SK-N-SH (cell line): ENCODE data around the gene WIPF3. TPM values are rescaled to one million over a fixed set of nuclear protein-coding genes. Genes with fewer than 3 reads are reported as not detected.

ENCODE experiments used
- CTCF ChIA-PET: fragments of 300-600, 350-600 bp; formaldehyde crosslinking; extraction: SDS; loops from one replicate; lab custom pipeline; 2021; lab: Yijun Ruan, JAX
- POLR2A ChIA-PET: fragments of 350-600 bp; sonication (Branson Sonifier 250); formaldehyde crosslinking; extraction: SDS; loops from one replicate; lab custom pipeline; 2020; ENCODE audit warnings: antibody characterized with exemption, inconsistent platforms; lab: Yijun Ruan, JAX
- DNase-seq: peaks from one replicate; pipeline ENCODE4 v3.0.0; 2012
- H2AFZ ChIP-seq: fragments of 200-600 bp; sonication (generic); 2 replicates; pipeline ENCODE4 v1.8.1; 2016; ENCODE audit warnings: antibody characterized with exemption, mild to moderate bottlenecking, low read depth
- H3F3A ChIP-seq: fragments of 200-600 bp; sonication (generic); replicated peaks from 2 replicates; pipeline ENCODE3; 2016; ENCODE audit warnings: antibody characterized with exemption, mild to moderate bottlenecking; ENCODE audit not compliant: insufficient read depth
- H3K27ac ChIP-seq, 2 experiments: fragments of 200-500 bp in 1 of 2; fragments of 200-600 bp in 1 of 2; sonication (Bioruptor generic) in 1 of 2; sonication (generic), shearing (Covaris generic) in 1 of 2; 2 replicates each; pipeline versions ENCODE4 v1.5.1 to v1.6.1; 2014 to 2016; ENCODE audit warnings: low read depth in 2 of 2, inconsistent platforms in 1 of 2, low read length in 1 of 2, mild to moderate bottlenecking in 1 of 2, mixed read lengths in 1 of 2
- H3K27me3 ChIP-seq: fragments of 200-600 bp; sonication (generic), shearing (Covaris generic); 2 replicates; pipeline ENCODE4 v1.6.1; 2016; ENCODE audit warnings: mixed run types; ENCODE audit not compliant: insufficient read depth
- H3K36me3 ChIP-seq, 2 experiments: fragments of 200-500 bp in 1 of 2; fragments of 200-600 bp in 1 of 2; sonication (Bioruptor generic) in 1 of 2; sonication (generic) in 1 of 2; replicated peaks in 1 of 2; 2 replicates each; pipeline versions ENCODE3 to v1.5.1; 2014 to 2016; ENCODE audit warnings: low read length in 1 of 2, mild to moderate bottlenecking in 1 of 2; ENCODE audit not compliant: insufficient read depth in 2 of 2, control insufficient read depth in 1 of 2
- H3K4me1 ChIP-seq, 2 experiments: fragments of 200-500 bp in 1 of 2; fragments of 200-600 bp in 1 of 2; sonication (Bioruptor generic) in 1 of 2; sonication (generic), shearing (Covaris generic) in 1 of 2; 2 replicates each; pipeline versions ENCODE4 v1.5.1 to v1.6.1; 2014 to 2016; ENCODE audit warnings: low read depth in 1 of 2, low read length in 1 of 2, mixed run types in 1 of 2; ENCODE audit not compliant: insufficient read depth in 2 of 2, control insufficient read depth in 1 of 2
- H3K4me2 ChIP-seq: fragments of 200-600 bp; sonication (generic), shearing (Covaris generic); 2 replicates; pipeline ENCODE4 v1.6.1; 2017; ENCODE audit warnings: mixed run types
- H3K4me3 ChIP-seq, 2 experiments: fragments of 200-500 bp in 1 of 2; fragments of 200-600 bp in 1 of 2; sonication (Bioruptor generic) in 1 of 2; sonication (generic), shearing (Covaris generic) in 1 of 2; 2 replicates each; pipeline versions ENCODE4 v1.5.1 to v1.8.1; 2014 to 2016; ENCODE audit warnings: low read depth in 2 of 2, inconsistent platforms in 1 of 2, low read length in 1 of 2, mild to moderate bottlenecking in 1 of 2, mixed read lengths in 1 of 2, moderate library complexity in 1 of 2
- H3K79me2 ChIP-seq: fragments of 200-600 bp; sonication (generic); 2 replicates; pipeline ENCODE4 v1.8.1; 2017; ENCODE audit warnings: mild to moderate bottlenecking; ENCODE audit not compliant: insufficient read depth
- H3K9ac ChIP-seq: fragments of 200-600 bp; sonication (generic); 2 replicates; pipeline ENCODE4 v1.6.1; 2017; ENCODE audit warnings: mixed run types
- H3K9me2 ChIP-seq: fragments of 200-600 bp; sonication (generic); 2 replicates; pipeline ENCODE4 v1.6.1; 2017; ENCODE audit warnings: mixed run types
- H3K9me3 ChIP-seq: fragments of 200-600 bp; sonication (generic); 2 replicates; pipeline ENCODE4 v1.6.1; 2017; ENCODE audit warnings: mixed run types, mild to moderate bottlenecking, moderate library complexity
- H4K20me1 ChIP-seq: fragments of 200-600 bp; sonication (generic); 2 replicates; pipeline ENCODE4 v1.6.1; 2017; ENCODE audit warnings: mild to moderate bottlenecking, mixed run types; ENCODE audit not compliant: insufficient read depth
- EZH2phosphoT487 ChIP-seq: fragments of 200-600 bp; sonication (generic); IDR thresholded peaks from 2 replicates; pipeline ENCODE4 v1.6.1; 2017; ENCODE audit warnings: low read depth, mixed run types, mild to moderate bottlenecking, antibody characterized with exemption, moderate library complexity, borderline replicate concordance
- GABPA ChIP-seq: IDR thresholded peaks from 2 replicates; pipeline ENCODE4 v1.4.0; 2012; ENCODE audit warnings: low read depth, mild to moderate bottlenecking
- GATA2 ChIP-seq: sonication (generic); formaldehyde crosslinking; IDR thresholded peaks from 2 replicates; pipeline ENCODE4 v1.5.0; 2020; ENCODE audit warnings: mild to moderate bottlenecking, missing genetic modification reagents
- POLR2AphosphoS5 ChIP-seq: IDR thresholded peaks from 2 replicates; pipeline ENCODE4 v1.6.1; 2012; ENCODE audit warnings: low read depth, low read length
- RXRA ChIP-seq: IDR thresholded peaks from 2 replicates; pipeline ENCODE4 v1.4.0; 2012; ENCODE audit warnings: low read depth, mild to moderate bottlenecking, borderline replicate concordance
- TAF1 ChIP-seq: IDR thresholded peaks from 2 replicates; pipeline ENCODE4 v1.6.1; 2012; ENCODE audit warnings: low read depth, mild to moderate bottlenecking, low read length, moderate library complexity, borderline replicate concordance
- YY1 ChIP-seq: IDR thresholded peaks from 2 replicates; pipeline ENCODE4 v1.4.0; 2012; ENCODE audit warnings: low read depth, mild to moderate bottlenecking
- WGBS: methylation state at CpG from one replicate; pipeline ENCODE4 v1.1.6; 2017; ENCODE audit warnings: low lambda C conversion rate; 5-methylcytosine and 5-hydroxymethylcytosine counted together
- polyA plus RNA-seq, 3 experiments: library from polyadenylated mRNA; depleted of rRNA; stranded (reverse); fragments of >200 nt; gene quantifications; 2 replicates each; pipeline ENCODE4 v1.2.3, GENCODE V29; 2012
- TF ChIP-seq, protein P1 (sequence below): IDR thresholded peaks from 2 replicates; pipeline ENCODE4 v1.4.0; 2012; ENCODE audit warnings: low read depth, borderline replicate concordance
- TF ChIP-seq, protein P2 (sequence below): IDR thresholded peaks from 2 replicates; pipeline ENCODE4 v1.4.0; 2012; ENCODE audit warnings: low read depth, borderline replicate concordance

Gene WIPF3
- polyA plus RNA-seq, 1 of the 3 experiments (the other 2 are of a cell fraction), result 0.02 TPM

- Histone ChIP-seq H3K9me2 (0 out of 2 replicates have a peak, but pooled peaks cover 4% of the 10 kb centered on the region), H2AFZ (no peak overlapping the region), H3K4me2 (no peak overlapping the region), H3K4me1 (no peaks in the 10 kb centered on the region), H3K9ac (no peak overlapping the region), H3K27ac (no peak overlapping the region), H3K79me2 (no peaks in the 10 kb centered on the region), H3K27me3 (peaks cover 11% of the 10 kb centered on the region), H4K20me1 (no peaks in the 10 kb centered on the region), H3K36me3 (no peaks in the 10 kb centered on the region), H3F3A (no peaks in the 10 kb centered on the region), H3K9me3 (no peaks in the 10 kb centered on the region), H3K4me3 (no peak overlapping the region)
- 83% methylated on average over 6 of the region's 6 CpGs for WGBS
- no peak for DNase-seq
- TF ChIP-seq GABPA (no peak), POLR2AphosphoS5 (no peak), RXRA (no peak), TAF1 (no peak), EZH2phosphoT487 (no peak), GATA2 (CRISPR knock-in tag) (no peak)
- TF ChIP-seq, protein P1, sequence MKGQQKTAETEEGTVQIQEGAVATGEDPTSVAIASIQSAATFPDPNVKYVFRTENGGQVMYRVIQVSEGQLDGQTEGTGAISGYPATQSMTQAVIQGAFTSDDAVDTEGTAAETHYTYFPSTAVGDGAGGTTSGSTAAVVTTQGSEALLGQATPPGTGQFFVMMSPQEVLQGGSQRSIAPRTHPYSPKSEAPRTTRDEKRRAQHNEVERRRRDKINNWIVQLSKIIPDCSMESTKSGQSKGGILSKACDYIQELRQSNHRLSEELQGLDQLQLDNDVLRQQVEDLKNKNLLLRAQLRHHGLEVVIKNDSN, result no peak
- ChIA-PET CTCF (interaction anchor here (1.0 to 1.5 kb wide), 2 partner anchors 60 to 270 kb away, joined by 3 read pairs; no protein-coding TSS in a partner anchor), POLR2A (no interaction called here)
These were observed 12.0 kb downstream of the WIPF3 start for GRCh38 chr7:29818308-29818707.

DNA sequence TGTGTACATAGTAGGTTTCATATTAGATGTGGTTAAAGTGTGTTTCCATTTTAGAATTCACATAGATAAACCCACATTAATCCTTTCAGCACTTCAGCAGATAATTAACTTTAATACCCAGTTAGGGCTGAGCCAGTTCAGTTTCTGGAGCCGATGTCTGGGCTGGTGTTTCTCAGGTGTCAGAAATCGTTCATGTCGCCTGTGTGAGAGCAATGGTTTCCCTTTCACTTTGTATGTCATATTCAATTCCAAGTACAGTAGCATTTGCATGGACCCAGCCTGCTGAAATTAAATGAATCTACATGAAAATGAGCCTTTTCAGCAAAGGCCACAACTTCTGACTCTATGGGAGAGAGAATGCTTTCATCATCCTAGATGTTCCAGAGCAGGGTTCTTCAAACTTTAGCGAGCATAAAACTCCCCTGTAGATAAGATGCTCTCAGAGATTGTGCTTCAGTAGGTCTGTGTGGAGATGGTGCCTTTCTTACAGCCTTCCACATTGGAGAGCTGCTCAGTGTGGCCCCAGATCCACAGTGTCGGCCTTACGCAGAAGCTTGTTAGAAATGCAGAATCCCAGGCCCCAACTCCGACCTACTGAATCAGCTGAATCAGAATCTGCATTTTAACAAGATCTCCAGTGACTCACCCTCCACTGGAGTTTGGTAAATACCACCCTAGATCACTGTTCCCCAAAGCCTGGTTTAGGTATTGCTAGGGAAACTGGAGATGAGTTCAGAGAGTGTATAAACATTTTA is 19.6 kb downstream of the WIPF3 start:
- Histone ChIP-seq H3K36me3 (no peaks in the 10 kb centered on the region), H3K4me1 (peaks cover 0 to 4% of the 10 kb centered on the region in 2 experiments; a peak in 1 of 4 replicates), H3K9me2 (no peaks in the 10 kb centered on the region), H3K4me3 (no peak overlapping the region), H3F3A (no peaks in the 10 kb centered on the region), H3K9me3 (no peaks in the 10 kb centered on the region), H3K9ac (no peak overlapping the region), H3K27ac (peak overlapping the region in 1 of 2 experiments; percentile 6; a peak in 1 of 4 replicates), H3K79me2 (no peaks in the 10 kb centered on the region), H3K4me2 (peak overlapping the region; percentile 14; the same call in 1 of the 2 replicates), H3K27me3 (peaks cover 13% of the 10 kb centered on the region; the same call in 1 of the 2 replicates), H4K20me1 (no peaks in the 10 kb centered on the region), H2AFZ (no peak overlapping the region; the same call in 1 of the 2 replicates)
- WGBS, result 63% methylated on average over 7 of the region's 7 CpGs
- TF ChIP-seq YY1, result no peak
- TF ChIP-seq, protein P2, sequence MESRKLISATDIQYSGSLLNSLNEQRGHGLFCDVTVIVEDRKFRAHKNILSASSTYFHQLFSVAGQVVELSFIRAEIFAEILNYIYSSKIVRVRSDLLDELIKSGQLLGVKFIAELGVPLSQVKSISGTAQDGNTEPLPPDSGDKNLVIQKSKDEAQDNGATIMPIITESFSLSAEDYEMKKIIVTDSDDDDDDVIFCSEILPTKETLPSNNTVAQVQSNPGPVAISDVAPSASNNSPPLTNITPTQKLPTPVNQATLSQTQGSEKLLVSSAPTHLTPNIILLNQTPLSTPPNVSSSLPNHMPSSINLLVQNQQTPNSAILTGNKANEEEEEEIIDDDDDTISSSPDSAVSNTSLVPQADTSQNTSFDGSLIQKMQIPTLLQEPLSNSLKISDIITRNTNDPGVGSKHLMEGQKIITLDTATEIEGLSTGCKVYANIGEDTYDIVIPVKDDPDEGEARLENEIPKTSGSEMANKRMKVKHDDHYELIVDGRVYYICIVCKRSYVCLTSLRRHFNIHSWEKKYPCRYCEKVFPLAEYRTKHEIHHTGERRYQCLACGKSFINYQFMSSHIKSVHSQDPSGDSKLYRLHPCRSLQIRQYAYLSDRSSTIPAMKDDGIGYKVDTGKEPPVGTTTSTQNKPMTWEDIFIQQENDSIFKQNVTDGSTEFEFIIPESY, result no peak
- POLR2A ChIA-PET, result no interaction called here
- DNase-seq, result no peak
- CTCF ChIA-PET, result interaction anchor here (0.9 to 1.1 kb wide), 2 partner anchors 56 to 236 kb away, joined by 3 to 4 read pairs; no protein-coding TSS in a partner anchor
